Right renal cortex interstitium (tissue), 3 donors: ENCODE data around the gene SERPINB5. TPM values are rescaled to one million over a fixed set of nuclear protein-coding genes. Genes with fewer than 3 reads are reported as not detected.

Experiments used
- DNase-seq, 3 donors: peaks; one replicate each; pipeline ENCODE4 v3.0.0-alpha.2; 2013; ENCODE audit warnings: low read depth in 3 of 3, low spot score in 2 of 3
- polyA plus RNA-seq, 3 donors: library from polyadenylated mRNA; unstranded; fragments of 120-200 nt; gene quantifications; one replicate each; pipeline ENCODE4 v1.2.1, GENCODE V29; 2013; ENCODE audit not compliant: insufficient read length in 3 of 3

The SERPINB5 gene
- polyA plus RNA-seq, 3 donors, result not detected

DNA sequence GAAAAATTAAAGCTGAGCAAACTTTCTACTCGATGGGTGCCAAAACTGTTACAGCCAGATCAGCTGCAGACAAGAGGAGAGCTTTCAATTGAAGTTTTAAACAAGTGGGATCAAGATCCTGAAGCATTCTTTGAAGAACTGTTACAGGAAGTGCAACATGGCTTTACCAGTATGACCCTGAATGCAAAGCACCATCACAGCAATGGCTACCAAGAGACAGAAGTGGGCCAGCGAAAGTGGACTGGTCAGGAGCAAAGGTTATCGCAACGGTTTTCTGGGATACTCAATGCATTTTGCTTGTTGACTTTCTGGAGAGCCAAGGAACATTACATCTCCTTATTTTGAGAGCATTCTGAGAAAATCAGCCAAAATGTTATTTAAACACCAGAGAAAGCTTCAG is 9.1 kb upstream of the SERPINB5 start:
- no peak for DNase-seq

DNA sequence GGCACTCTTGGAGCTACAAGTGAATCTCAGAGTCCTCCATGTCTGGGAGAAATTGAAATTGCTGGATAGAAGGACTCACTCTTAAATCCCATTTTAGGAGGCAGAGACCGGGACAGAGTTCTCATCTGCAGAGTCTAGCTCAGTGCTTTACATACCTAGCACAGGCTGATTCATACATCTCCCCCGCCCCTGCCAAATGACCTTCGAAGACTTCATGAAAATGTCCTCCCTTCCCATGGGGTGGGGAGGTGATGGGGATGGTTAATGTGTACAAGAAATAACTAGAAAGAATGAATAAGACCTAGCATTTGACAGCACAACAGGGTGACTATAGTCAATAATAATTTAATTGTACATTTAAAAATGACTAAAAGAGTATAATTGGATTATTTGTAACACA is 8.2 kb upstream of the SERPINB5 start:
- DNase-seq, result no peak

DNA sequence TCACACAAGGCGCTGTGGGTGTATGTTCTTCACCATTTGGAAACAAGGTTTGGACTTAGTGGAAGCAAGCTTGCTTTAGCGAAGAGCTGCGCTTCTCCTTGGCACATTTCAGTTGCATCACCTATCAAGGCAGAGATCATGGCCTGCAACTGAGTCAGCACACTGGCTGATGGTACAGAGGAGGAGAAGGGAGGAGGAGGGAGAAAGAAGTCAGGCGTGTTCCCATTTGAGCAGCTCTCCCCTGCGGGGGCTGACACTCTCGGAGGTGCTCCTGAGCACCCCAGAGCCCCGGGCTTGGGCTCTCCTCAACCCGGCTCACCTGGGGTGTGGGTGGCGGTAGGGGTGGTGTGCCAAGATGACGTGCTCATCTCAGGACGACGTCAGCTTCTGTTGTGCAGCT is 6.0 kb upstream of the SERPINB5 start:
- DNase-seq, result no peak

DNA sequence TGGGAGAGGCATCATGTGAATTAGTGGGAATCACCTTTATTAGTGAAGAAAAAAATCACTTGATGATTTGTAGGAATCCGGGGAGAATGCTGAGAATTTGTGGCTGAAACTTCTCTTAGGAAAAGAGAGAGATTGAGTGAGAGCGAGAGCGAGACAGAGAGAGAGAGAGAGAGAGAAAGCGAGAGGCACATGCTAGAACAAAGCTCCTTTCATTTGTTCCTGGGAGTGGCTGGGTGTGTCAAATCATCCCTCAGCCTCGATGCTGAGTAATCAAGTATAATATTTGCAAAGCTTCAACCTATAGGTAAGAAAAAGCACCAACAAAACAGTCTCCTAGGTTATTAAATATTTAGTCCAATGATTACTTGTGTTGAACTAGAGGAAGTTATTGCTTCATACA is 4.4 kb upstream of the SERPINB5 start:
- no peak for DNase-seq

DNA sequence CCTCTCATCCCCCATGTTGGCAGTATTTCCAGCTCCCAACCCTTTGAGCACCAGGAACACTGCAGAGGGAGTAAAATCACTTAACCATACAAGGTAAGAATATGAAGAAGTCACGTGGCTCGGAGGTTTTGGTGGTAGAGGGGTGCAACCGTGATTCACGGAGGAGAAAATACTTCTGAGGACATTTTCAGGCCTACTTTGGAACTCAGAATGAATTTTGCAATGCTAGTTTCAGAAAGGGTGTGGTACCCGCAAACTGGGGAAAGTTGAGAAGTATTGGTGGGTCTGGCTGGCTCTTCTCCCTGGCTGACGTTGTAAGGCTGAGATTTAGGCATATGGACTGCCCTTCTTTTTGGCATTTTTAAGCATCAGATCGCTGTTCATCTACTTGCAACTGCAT is 442 bp downstream of the SERPINB5 start:
- no peak for DNase-seq

DNA sequence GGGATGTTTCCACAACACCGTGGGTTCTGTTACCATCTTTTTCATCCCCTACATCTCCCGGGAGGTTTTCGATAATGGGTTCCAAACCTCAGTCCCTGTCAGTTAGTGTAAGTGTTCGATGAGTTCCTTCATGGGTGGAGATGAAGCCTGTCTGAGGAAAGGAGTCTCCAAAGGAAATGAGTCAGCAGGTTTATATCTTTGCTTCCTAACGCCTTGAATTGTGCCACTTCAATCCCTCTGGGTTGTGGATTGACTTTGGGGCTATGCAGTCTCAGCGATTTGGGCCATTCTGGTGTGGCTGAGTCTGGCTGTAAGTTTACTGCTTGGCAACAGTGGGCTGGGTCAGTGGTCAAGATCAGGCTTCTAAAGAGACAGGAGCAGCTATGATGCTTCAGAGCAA is 1.2 kb downstream of the SERPINB5 start:
- no peak for DNase-seq

DNA sequence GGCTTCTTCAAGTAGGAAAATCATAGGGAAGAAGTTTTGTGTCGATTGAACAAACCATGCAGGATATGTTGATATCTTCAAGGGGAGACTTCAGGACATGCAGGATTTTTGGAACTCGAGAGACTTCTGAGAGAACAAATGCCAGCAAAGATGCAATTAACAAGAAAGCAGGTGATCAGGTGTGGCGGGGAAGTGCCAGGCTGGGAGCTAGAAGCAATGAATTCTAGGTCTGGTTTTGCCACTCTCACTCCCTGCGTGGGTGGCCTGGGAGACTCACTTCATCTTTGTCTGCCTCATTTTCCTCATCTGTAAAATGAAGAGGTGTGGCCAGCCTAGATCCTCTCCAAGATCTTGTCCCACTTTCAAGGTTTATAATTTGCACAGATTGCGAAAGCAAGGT is 3.1 kb downstream of the SERPINB5 start:
- no peak for DNase-seq

DNA sequence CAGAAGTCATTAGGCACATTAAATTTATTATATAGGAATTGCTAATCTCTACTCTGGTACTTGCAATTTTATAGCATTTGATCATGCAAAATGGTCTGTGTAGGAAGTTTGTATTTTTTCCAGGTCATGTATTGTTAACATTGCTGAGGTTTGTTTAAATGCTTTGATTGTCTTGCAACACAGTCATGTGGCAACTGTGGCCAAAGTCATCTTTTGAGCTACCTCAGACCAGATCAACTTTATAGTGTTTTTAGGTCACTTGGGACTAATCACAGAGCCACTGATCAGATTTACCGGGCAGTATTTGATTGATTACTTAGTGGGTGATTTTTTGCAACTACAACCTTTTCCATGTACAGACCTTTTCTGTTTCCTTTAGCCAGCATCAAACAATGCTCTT is 3.7 kb downstream of the SERPINB5 start:
- no peak for DNase-seq

DNA sequence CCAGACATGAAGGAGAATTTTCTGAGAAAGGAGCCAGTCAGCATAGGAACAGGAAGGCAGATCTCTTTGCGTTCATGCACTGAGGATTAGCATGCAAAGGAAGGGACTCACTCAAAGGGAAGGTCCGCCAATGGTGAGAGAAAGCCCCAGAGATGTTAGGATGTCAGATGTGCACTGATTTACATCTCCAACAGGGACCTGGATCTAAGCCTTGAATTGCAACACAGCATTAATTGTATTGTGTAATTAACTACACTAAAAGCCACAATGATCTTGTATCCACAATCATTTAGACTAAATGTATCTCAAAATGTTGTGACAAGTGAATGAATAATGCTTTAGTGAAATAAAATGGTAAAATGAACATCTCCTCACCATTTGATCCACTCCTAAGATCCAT is 4.2 kb downstream of the SERPINB5 start:
- DNase-seq, result no peak

DNA sequence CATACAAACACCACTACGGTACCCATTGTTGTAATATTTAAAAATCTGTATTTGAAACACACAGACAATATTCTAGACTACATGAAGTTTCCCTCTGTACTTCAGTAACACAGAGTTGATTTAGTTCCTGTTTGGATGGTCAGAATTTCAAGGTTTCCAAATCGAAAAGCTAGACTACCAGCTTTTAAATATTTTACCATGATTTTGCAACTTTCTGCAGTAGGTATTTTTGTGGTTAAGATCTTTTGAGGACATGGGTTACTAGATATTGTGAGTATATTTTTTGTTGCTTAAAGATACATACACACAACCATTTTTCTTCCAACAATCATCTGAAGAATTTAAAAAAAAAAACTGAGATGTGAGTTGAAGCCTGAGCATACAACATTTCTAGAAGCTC is 10.9 kb downstream of the SERPINB5 start:
- DNase-seq, result no peak

DNA sequence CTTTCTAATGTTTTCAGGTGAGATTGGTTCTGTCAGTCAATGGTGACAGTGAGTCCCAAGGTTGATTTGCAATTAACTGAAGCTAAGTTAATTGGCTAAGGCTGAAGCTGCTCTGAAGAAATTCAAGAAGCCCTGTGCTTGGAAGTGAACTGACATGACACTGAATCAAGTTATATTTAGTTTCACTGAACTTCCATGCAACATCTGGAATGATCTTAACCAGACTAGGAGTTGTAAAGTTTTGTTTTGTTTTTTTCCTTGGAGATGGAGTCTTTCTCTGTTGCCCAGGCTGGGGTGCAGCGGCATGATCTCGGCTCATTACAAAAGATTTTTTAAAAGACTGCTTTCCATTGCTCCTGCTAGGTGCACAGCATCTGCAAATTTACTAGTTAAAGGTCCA is 11.4 kb downstream of the SERPINB5 start:
- DNase-seq, result no peak

DNA sequence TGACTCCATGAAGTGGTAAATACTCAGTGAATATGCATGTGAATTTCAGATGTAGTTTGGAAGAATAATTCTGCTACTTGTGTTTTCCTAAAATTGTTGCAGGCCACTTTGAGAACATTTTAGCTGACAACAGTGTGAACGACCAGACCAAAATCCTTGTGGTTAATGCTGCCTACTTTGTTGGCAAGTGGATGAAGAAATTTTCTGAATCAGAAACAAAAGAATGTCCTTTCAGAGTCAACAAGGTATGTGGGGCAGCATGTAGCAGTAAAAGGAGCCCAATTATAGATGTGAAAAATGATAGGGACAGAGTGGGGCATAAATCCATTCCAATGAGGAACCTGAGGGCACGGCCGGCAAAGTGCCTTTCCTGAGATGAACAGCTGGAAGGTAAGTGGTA is 16.1 kb downstream of the SERPINB5 start:
- DNase-seq, result no peak

DNA sequence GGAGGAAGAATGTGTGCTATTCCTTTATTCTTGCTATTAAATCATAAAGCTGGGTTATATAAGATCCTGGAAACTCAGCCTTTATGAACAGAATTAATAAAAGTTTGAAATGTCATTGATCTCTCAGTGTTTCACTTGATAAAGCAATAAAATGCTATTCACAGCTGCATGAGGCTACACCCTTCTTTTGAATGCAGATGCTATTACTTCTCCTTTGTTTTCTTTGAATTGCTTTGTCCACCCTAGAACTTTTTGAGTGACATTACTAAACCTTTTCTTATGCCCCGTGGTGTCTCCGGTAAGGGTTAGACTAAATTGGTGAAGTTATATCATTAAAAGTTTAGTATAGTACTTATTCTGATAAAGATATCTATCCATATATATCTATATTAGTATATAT is 18.9 kb downstream of the SERPINB5 start:
- DNase-seq, result no peak

DNA sequence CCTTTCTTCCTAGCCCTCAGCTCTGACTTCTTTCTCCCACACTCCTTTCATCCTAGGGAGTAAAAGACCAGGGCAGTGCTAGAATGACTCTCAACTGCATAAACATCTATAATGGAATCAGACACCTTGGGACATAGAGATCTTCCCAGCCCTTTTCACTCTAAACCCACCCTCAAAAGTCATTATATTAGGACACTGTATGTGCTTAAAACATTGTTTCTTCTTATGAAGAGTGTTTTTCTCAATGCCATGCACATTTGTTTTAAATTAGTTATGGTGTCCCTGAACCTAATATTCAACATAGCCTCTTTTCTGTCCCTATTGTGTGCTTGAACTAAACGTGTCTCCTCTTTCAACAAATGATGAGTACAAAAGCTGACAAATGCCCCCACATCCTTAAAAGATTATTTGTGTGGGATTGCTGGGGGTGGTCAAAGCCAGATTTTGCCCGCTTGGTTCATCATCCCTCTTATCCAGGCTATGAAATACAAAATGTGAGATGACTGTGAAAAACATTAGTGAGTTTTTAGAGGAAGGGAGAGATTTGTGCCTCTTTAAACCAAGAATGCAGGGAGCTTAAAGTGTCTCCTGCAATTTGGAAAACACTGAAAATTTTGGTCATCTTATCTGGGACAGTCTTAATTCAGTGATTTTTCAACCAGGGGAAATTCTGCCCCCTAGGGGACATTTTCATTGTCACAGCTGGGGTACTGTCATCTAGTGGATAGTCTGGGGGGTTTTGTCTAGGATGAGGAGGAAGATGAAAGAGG is 29.0 kb downstream of the SERPINB5 start:
- no peak for DNase-seq

DNA sequence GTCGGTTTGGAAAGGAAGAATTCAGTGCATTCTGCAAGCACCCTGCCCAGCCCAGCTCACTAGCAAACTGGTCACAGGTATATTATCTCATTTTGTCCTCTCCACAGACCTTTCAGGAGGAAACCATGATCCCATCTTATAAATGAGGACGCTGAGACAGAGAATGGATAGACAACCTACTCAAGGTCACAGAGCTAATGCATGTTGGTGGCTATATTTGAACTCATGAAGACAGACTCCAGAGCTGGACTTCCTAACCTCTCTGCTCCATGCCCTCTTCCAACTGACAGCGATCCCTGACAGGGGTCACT is 29.5 kb downstream of the SERPINB5 start:
- DNase-seq, result no peak

DNA sequence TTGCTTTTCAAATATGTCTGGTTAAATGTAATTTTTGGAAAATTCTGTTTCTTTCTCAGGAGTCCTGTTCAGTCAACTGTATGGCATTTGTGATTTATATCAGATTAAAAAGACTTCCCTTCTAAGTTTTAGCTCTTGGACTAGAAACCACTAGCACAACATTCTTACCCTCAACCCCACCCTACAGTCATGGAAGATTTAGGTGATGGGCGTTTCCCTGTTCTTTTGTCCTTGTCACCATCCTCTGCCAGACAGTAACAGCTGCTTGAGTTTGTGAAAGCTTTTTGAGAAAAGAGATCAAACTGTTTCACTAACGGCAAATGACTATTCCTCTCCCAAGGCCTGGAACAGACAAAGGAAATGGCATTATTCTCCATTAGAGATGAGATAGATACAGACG is 31.8 kb downstream of the SERPINB5 start:
- DNase-seq, result no peak

DNA sequence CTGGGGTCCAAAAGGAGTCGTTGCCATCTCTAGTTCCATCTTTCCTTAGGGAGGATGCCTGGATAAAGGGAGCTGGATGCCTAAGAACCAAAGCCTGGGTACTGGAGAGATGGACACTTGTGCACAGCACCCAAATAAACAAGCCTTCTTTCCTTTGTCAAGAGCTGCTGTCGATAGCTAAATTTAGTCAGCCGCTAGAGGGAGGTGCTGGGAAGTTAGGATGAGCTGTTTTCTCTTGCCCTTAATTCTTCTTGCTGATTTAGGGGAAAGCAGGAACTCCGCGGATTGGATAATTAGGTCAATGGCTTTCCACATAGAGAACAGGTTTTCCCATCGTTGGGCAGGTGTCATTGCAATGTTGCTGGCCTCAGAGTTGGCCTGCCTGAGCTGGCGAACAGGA is 34.5 kb downstream of the SERPINB5 start:
- no peak for DNase-seq

DNA sequence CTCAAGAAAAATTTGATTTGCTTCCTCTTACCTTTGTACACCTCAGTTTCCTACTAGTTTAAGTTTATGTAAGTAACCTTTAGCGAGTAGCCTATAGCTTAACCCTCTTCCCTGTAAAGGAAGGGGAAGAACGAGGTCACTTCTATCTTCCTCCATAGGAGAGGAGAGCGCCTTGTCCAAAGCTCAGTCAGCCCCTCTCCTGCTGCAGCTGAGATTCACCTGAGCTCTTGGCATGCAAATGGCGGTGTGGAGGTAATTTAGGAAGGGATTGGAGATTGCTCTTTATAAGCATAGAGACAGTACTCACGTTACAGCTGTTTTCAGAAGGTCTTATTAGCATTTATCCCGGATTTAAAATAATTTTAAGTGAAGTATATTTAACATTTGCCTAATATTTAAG is 37.6 kb downstream of the SERPINB5 start:
- DNase-seq, result no peak

DNA sequence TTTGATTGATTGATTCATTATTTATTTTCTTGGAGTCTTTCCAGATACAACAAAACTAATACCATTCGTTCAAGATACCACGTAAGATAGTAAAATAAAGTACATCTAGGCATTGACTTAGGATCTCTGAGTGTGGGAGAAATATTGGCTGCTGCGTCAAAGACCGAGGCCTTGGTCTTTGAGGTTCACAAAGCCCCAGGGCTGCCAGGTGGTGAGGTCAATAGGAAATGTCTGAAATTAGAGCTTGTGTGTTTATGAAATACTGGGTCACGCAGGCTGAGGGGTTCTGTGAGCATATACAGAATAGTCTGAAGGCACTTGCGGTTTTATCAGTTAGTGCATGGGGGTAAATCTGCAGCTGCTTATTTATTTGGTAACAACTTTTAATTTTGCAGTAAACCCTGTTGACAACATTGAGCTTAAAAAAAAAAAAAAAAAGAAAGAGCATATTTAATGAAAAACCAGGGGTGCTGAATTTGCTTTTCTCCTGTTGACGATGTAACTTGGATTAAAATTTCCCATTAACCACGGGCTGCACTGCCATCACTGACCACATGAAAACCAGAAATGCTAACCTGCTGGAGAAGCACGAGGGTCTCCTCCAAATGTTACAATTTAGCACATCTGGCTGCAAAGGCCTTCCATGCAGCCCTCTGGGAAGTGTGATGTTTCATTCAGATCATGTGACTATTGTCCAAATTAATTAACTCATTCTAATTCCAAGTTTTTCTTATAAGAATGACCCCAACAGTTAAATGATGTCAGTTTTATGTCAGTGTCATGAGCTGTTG is 38.3 kb downstream of the SERPINB5 start:
- DNase-seq, result no peak

DNA sequence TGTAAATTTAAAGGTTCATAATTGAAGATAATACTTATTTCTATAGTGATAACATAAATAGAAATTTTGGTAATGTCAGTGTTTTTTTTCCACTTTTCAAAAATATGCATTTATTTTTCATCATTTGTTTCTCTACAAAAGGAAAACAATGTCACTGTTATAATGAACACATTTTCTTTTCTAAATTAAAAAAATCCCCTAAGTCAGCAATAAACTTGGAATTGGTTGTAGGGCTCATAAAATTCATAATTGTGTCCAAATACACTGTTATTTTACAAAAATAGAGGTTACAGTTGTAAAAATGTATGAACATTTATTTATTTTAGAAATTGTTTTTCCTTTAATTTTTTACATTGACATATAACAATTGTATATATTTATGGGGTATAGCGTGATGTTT is 39.0 kb downstream of the SERPINB5 start:
- DNase-seq, result no peak

DNA sequence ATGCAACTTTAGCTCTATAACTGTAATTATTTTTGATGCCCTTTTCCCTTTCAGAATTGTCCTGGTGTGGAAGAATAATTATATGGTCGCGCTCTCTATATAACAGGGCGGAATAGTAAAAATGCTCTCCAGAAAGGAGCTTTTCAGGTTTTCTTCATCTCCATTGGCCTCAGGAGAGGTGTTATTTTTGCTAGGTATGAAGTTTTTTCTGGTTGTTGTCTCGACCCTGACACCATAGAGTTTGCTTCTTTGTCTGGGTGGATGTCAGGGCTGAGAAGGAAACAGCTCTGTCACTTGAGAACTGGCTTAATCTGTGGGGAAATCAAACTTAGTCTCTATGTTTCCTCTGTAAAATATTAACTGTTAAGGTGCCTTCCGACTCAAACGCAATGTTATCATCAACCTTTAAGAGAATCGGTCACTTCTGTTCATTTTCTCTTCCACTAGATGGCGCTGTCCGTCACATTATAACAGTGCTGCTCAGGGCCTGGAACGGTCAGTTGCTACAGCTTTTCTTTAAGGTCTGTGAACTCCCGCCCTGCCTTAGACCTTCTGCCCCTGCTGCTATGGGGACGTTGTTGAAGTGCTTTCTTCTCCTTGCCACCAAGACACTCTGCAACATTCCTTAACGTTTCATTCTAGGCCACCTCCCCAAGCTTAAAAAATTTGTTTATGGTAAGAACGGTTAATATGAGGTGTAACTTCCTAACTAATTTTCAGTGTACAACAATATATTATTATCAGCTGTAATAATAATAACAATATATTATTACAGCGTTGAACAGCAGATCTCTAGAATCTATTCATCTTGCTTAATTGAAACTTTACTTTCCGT is 41.6 kb downstream of the SERPINB5 start:
- peak; percentile 68 to 72 (median 70) for DNase-seq
